Measurements from ENCODE around the gene ANKRD9. TPM values are rescaled to one million over a fixed set of nuclear protein-coding genes. Genes with fewer than 3 reads are reported as not detected.

Gene ANKRD9
- total and polyA plus RNA-seq, 2 of the 13 experiments (the other 11 are each of a cell fraction or from before 2014, with no cell fraction given), result 10.0 to 15.0 TPM

- H3K27ac ChIP-seq (ENCODE audit: extremely low read length, insufficient read depth, low read length), result no peak overlapping the region
- H3K9ac ChIP-seq (ENCODE audit: insufficient read depth, low read depth, low read length), result no peak overlapping the region
- H3K36me3 ChIP-seq (replicated peaks in 1 of 2; ENCODE audit: control insufficient read depth in 1 of 2, insufficient read depth in 2 of 2, low read length in 2 of 2), result peaks cover 3 to 5% of the 10 kb centered on the region in 2 experiments; a peak in 2 of 5 replicates
- H3K79me2 ChIP-seq (ENCODE audit: insufficient read depth, low read length), result no peaks in the 10 kb centered on the region
- no peak for ATAC-seq
- H3K4me1 ChIP-seq (ENCODE audit: insufficient read depth, low read length), result peaks cover 32% of the 10 kb centered on the region
- no TSS peak for BruUV-seq (replicated peaks)
- intact Hi-C loops (cut with micrococcal nuclease; ENCODE audit: unreplicated experiment) (no loop called here), in situ Hi-C loops (cut with HindIII; ENCODE audit: extremely low pct_ligation_motif_present, low pct_unique_long_range_greater_than_20kb) (no loop called here)
- H4K20me1 ChIP-seq (ENCODE audit: insufficient read depth, low read length), result no peaks in the 10 kb centered on the region
- ChIA-PET CTCF (ENCODE audit: low intra/inter-chr PET ratio, low total read pairs) (no interaction called here), POLR2A (no interaction called here)
- H3K4me2 ChIP-seq (ENCODE audit: low read depth, low read length), result no peak overlapping the region
- 92% methylated on average over 11 of the region's 14 CpGs for WGBS (ENCODE audit: low lambda C conversion rate)
- no peaks in the 10 kb centered on the region for H3K27me3 ChIP-seq (ENCODE audit: control insufficient read depth in 1 of 2, insufficient read depth in 2 of 2, low read length in 2 of 2)
- FAIRE-seq, result no peak
- no peaks in the 10 kb centered on the region for H3K9me3 ChIP-seq (ENCODE audit: low read length)
- DNase-seq (ENCODE audit: low spot score), result no peak
- no peak overlapping the region for H2AFZ ChIP-seq (ENCODE audit: low read length)
- H3K4me3 ChIP-seq (replicated peaks in 1 of 3; ENCODE audit: insufficient read depth in 1 of 3, low read depth in 2 of 3, low read length in 3 of 3), result no peak overlapping the region
- TF ChIP-seq, protein P1, sequence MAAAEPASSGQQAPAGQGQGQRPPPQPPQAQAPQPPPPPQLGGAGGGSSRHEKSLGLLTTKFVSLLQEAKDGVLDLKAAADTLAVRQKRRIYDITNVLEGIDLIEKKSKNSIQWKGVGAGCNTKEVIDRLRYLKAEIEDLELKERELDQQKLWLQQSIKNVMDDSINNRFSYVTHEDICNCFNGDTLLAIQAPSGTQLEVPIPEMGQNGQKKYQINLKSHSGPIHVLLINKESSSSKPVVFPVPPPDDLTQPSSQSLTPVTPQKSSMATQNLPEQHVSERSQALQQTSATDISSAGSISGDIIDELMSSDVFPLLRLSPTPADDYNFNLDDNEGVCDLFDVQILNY (CRISPR knock-in tag; conservative IDR thresholded peaks at IDR 0.05), result no peak
- TF ChIP-seq ZNF280B (CRISPR knock-in tag; IDR thresholded peaks at IDR 0.05; ENCODE audit: borderline replicate concordance) (no peak), REL (CRISPR knock-in tag; conservative IDR thresholded peaks at IDR 0.05) (no peak), IRF1 (CRISPR knock-in tag; IDR thresholded peaks at IDR 0.05; ENCODE audit: low read depth) (no peak), ZNF407 (CRISPR knock-in tag; IDR thresholded peaks at IDR 0.05; ENCODE audit: not compliant biosample characterization) (no peak), ATRX (CRISPR knock-in tag; IDR thresholded peaks at IDR 0.05; ENCODE audit: borderline replicate concordance) (no peak), ZFP36 (IDR thresholded peaks at IDR 0.05; ENCODE audit: borderline replicate concordance, low read depth, low read length, partially characterized antibody) (no peak), ZNF598 (CRISPR knock-in tag; IDR thresholded peaks at IDR 0.05; ENCODE audit: borderline replicate concordance) (no peak), ZNF260 (CRISPR knock-in tag; IDR thresholded peaks at IDR 0.05; ENCODE audit: borderline replicate concordance, low read depth) (no peak)
- TF ChIP-seq, protein P2, sequence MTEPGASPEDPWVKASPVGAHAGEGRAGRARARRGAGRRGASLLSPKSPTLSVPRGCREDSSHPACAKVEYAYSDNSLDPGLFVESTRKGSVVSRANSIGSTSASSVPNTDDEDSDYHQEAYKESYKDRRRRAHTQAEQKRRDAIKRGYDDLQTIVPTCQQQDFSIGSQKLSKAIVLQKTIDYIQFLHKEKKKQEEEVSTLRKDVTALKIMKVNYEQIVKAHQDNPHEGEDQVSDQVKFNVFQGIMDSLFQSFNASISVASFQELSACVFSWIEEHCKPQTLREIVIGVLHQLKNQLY (CRISPR knock-in tag; IDR thresholded peaks at IDR 0.05), result no peak
Measured at GRCh38 chr14:102461490-102462338, 47.9 kb downstream of the ANKRD9 start.
